GM23338 (cell line): ENCODE data around the gene DLL4. TPM values are rescaled to one million over a fixed set of nuclear protein-coding genes. Genes with fewer than 3 reads are reported as not detected.

ENCODE experiments used
- EZH2phosphoT487 ChIP-seq: fragments of 200-600 bp; sonication (generic); IDR thresholded peaks from one replicate; pipeline ENCODE4 v1.8.1; 2018; ENCODE audit warnings: antibody characterized with exemption; ENCODE audit not compliant: unreplicated experiment
- JUNB ChIP-seq: IDR thresholded peaks from one replicate; pipeline ENCODE4 v1.6.1; 2016; ENCODE audit warnings: antibody characterized with exemption; ENCODE audit not compliant: unreplicated experiment
- ZNF114 ChIP-seq: fragments of 250-450 bp; sonication (Bioruptor Pico); IDR thresholded peaks from 2 replicates; pipeline ENCODE4 v1.5.0; 2020; ENCODE audit warnings: mild to moderate bottlenecking, moderate library complexity
- polyA plus RNA-seq: library from polyadenylated mRNA; unstranded; fragments of >200 nt; fragmentation: Nextera tagmentation; extraction: Ambion mirVana; gene quantifications from 2 replicates; pipeline ENCODE4 v1.2.1, GENCODE V29; 2016
- total RNA-seq: library from RNA; depleted of rRNA; stranded (reverse); fragments of >200 nt; shearing (Covaris generic); gene quantifications from 2 replicates; pipeline ENCODE4 v1.2.3, GENCODE V29; 2014
- TF ChIP-seq, protein P1 (sequence below): fragments of 250-450 bp; sonication (Bioruptor Pico); IDR thresholded peaks from 2 replicates; pipeline ENCODE4 v1.5.0; 2020; ENCODE audit warnings: mild to moderate bottlenecking, moderate library complexity
- TF ChIP-seq, protein P2 (sequence below), 2 experiments: fragments of 200-600 bp in 1 of 2; sonication (generic) in 1 of 2; conservative IDR thresholded peaks; 2 replicates each; pipeline versions ENCODE4 v1.5.1 to v1.6.1; 2016 to 2017; ENCODE audit warnings: antibody characterized with exemption in 2 of 2, low read depth in 2 of 2, mild to moderate bottlenecking in 2 of 2, moderate library complexity in 1 of 2
- TF ChIP-seq, protein P3 (sequence below): IDR thresholded peaks from 2 replicates; pipeline ENCODE4 v1.6.1; 2016; ENCODE audit warnings: antibody characterized with exemption

Gene DLL4
- total and polyA plus RNA-seq, 2 experiments from 2014 or later = 0.31 to 0.99 TPM

DNA sequence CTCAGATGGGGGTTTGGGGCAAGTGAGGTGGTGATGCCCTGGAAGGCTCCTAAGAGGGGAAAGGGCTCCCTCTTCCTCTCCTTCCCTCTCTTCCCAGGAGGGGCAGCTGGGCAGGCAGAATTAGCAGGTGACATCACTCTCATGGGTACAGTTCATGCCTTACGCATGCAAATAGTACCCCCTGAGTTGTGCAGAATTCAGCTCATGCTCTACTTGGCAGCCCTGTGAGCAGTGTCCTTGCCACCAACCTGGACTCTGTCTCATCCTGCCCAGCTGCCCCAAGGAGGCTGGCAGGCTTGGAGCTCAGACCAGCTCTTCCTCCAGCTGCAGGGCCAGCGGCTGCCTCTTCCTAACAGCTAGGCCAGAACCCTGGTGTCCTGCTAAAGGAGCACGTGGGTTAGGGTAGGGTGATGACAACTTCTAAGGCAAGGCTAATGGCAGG lies 27.4 kb downstream of the DLL4 start (continued):
- TF ChIP-seq, protein P1, sequence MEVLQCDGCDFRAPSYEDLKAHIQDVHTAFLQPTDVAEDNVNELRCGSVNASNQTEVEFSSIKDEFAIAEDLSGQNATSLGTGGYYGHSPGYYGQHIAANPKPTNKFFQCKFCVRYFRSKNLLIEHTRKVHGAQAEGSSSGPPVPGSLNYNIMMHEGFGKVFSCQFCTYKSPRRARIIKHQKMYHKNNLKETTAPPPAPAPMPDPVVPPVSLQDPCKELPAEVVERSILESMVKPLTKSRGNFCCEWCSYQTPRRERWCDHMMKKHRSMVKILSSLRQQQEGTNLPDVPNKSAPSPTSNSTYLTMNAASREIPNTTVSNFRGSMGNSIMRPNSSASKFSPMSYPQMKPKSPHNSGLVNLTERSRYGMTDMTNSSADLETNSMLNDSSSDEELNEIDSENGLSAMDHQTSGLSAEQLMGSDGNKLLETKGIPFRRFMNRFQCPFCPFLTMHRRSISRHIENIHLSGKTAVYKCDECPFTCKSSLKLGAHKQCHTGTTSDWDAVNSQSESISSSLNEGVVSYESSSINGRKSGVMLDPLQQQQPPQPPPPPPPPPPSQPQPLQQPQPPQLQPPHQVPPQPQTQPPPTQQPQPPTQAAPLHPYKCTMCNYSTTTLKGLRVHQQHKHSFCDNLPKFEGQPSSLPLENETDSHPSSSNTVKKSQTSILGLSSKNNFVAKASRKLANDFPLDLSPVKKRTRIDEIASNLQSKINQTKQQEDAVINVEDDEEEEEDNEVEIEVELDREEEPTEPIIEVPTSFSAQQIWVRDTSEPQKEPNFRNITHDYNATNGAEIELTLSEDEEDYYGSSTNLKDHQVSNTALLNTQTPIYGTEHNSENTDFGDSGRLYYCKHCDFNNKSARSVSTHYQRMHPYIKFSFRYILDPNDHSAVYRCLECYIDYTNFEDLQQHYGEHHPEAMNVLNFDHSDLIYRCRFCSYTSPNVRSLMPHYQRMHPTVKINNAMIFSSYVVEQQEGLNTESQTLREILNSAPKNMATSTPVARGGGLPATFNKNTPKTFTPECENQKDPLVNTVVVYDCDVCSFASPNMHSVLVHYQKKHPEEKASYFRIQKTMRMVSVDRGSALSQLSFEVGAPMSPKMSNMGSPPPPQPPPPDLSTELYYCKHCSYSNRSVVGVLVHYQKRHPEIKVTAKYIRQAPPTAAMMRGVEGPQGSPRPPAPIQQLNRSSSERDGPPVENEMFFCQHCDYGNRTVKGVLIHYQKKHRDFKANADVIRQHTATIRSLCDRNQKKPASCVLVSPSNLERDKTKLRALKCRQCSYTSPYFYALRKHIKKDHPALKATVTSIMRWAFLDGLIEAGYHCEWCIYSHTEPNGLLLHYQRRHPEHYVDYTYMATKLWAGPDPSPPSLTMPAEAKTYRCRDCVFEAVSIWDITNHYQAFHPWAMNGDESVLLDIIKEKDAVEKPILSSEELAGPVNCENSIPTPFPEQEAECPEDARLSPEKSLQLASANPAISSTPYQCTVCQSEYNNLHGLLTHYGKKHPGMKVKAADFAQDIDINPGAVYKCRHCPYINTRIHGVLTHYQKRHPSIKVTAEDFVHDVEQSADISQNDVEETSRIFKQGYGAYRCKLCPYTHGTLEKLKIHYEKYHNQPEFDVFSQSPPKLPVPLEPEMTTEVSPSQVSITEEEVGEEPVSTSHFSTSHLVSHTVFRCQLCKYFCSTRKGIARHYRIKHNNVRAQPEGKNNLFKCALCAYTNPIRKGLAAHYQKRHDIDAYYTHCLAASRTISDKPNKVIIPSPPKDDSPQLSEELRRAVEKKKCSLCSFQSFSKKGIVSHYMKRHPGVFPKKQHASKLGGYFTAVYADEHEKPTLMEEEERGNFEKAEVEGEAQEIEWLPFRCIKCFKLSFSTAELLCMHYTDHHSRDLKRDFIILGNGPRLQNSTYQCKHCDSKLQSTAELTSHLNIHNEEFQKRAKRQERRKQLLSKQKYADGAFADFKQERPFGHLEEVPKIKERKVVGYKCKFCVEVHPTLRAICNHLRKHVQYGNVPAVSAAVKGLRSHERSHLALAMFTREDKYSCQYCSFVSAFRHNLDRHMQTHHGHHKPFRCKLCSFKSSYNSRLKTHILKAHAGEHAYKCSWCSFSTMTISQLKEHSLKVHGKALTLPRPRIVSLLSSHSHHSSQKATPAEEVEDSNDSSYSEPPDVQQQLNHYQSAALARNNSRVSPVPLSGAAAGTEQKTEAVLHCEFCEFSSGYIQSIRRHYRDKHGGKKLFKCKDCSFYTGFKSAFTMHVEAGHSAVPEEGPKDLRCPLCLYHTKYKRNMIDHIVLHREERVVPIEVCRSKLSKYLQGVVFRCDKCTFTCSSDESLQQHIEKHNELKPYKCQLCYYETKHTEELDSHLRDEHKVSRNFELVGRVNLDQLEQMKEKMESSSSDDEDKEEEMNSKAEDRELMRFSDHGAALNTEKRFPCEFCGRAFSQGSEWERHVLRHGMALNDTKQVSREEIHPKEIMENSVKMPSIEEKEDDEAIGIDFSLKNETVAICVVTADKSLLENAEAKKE (CRISPR knock-in tag) = no peak
- no peak for TF ChIP-seq JUNB
- TF ChIP-seq ZNF114 = no peak
- no peak for TF ChIP-seq EZH2phosphoT487
- TF ChIP-seq, protein P2, sequence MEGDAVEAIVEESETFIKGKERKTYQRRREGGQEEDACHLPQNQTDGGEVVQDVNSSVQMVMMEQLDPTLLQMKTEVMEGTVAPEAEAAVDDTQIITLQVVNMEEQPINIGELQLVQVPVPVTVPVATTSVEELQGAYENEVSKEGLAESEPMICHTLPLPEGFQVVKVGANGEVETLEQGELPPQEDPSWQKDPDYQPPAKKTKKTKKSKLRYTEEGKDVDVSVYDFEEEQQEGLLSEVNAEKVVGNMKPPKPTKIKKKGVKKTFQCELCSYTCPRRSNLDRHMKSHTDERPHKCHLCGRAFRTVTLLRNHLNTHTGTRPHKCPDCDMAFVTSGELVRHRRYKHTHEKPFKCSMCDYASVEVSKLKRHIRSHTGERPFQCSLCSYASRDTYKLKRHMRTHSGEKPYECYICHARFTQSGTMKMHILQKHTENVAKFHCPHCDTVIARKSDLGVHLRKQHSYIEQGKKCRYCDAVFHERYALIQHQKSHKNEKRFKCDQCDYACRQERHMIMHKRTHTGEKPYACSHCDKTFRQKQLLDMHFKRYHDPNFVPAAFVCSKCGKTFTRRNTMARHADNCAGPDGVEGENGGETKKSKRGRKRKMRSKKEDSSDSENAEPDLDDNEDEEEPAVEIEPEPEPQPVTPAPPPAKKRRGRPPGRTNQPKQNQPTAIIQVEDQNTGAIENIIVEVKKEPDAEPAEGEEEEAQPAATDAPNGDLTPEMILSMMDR (conservative IDR thresholded peaks at IDR 0.05; ENCODE audit: low read depth in 2 of 2) = no peak
- TF ChIP-seq, protein P3, sequence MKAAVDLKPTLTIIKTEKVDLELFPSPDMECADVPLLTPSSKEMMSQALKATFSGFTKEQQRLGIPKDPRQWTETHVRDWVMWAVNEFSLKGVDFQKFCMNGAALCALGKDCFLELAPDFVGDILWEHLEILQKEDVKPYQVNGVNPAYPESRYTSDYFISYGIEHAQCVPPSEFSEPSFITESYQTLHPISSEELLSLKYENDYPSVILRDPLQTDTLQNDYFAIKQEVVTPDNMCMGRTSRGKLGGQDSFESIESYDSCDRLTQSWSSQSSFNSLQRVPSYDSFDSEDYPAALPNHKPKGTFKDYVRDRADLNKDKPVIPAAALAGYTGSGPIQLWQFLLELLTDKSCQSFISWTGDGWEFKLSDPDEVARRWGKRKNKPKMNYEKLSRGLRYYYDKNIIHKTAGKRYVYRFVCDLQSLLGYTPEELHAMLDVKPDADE = no peak
